ENCODE data around the gene WFDC2.

DNA sequence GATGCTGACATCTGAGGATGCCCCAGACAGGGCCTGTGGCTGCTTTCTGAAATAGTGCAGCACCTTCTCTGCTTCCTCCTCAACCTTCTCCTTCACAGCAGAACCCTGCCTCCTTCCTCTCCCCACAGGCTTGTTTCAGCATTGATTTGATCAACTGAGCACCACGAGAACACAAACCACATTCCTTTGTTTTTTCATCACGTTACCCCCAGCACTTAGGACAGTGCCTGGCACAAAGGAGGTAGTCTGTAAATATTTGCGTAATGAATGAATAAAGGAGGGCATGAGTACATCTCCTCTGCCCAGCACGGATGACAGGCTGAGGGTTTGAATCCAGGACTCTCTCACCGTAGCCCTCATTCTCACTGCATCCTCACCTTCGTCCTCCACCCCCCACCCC lies 21.3 kb upstream of the WFDC2 start:
- TF ChIP-seq POLR2A (IDR thresholded peaks at IDR 0.05; ENCODE audit: low read length), result no peak
- no peak for TF ChIP-seq GATA1 (IDR thresholded peaks at IDR 0.05; ENCODE audit: low read depth, low read length)
